Measurements from ENCODE around the gene SH3BGRL2.

- TF ChIP-seq RCOR1 (IDR thresholded peaks at IDR 0.05; ENCODE audit: insufficient replicate concordance, low read length) = no peak
- TF ChIP-seq, protein P1, sequence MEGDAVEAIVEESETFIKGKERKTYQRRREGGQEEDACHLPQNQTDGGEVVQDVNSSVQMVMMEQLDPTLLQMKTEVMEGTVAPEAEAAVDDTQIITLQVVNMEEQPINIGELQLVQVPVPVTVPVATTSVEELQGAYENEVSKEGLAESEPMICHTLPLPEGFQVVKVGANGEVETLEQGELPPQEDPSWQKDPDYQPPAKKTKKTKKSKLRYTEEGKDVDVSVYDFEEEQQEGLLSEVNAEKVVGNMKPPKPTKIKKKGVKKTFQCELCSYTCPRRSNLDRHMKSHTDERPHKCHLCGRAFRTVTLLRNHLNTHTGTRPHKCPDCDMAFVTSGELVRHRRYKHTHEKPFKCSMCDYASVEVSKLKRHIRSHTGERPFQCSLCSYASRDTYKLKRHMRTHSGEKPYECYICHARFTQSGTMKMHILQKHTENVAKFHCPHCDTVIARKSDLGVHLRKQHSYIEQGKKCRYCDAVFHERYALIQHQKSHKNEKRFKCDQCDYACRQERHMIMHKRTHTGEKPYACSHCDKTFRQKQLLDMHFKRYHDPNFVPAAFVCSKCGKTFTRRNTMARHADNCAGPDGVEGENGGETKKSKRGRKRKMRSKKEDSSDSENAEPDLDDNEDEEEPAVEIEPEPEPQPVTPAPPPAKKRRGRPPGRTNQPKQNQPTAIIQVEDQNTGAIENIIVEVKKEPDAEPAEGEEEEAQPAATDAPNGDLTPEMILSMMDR (conservative IDR thresholded peaks at IDR 0.05; ENCODE audit: low read depth, low read length) = no peak
- no peak for TF ChIP-seq NFE2L2 (IDR thresholded peaks at IDR 0.05; ENCODE audit: low read depth, low read length)
- no peak for TF ChIP-seq CHD1 (IDR thresholded peaks at IDR 0.05; ENCODE audit: low read depth, low read length)
- TF ChIP-seq MAZ (IDR thresholded peaks at IDR 0.05; ENCODE audit: borderline replicate concordance, low read depth, low read length) = no peak
- TF ChIP-seq POLR2A (IDR thresholded peaks at IDR 0.05; ENCODE audit: low read depth, low read length) = no peak
Measured at GRCh38 chr6:79600812-79601609, 30.1 kb upstream of the SH3BGRL2 start.

All from IMR-90 (cell line).